Activated CD8-positive, alpha-beta memory T cell treated with anti-CD3 and anti-CD28 coated beads, Interleukin-2, amount 50 U/mL, for 1 hour (primary cell): Measurements from ENCODE around the gene PVRIG.
A peak's percentile ranks its signal among the peaks of the same experiment; 100 is the strongest.
"Not testable (repeated sequence)": the region's sequence is repeated elsewhere in the genome, so short reads cannot be mapped to it uniquely, and the experiment has no call there.

Source experiments
- DNase-seq: peaks from one replicate; pipeline ENCODE4 v3.0.0-alpha.2; 2020; ENCODE audit errors: extremely low read depth

Gene PVRIG

GRCh38 chr7:100234660-100235317, 15.0 kb downstream of the PVRIG start:
- not testable (repeated sequence) for DNase-seq

- DNase-seq = not testable (repeated sequence)
Observed at GRCh38 chr7:100239975-100240374, 20.2 kb downstream of the PVRIG start.

GRCh38 chr7:100243385-100243784, 23.6 kb downstream of the PVRIG start:
- peak; percentile 25 for DNase-seq

- not testable (repeated sequence) for DNase-seq
Observed at GRCh38 chr7:100244988-100245605, 25.3 kb downstream of the PVRIG start.

GRCh38 chr7:100246121-100246864, 26.5 kb downstream of the PVRIG start:
- not testable (repeated sequence) for DNase-seq

GRCh38 chr7:100246865-100247137, 27.1 kb downstream of the PVRIG start:
- DNase-seq = not testable (repeated sequence)

- DNase-seq = no peak
Observed at GRCh38 chr7:100247152-100247757, 27.5 kb downstream of the PVRIG start.

GRCh38 chr7:100248483-100248882, 28.7 kb downstream of the PVRIG start:
- no peak for DNase-seq

GRCh38 chr7:100257017-100257416, 37.3 kb downstream of the PVRIG start:
- no peak for DNase-seq

GRCh38 chr7:100259984-100260383, 40.2 kb downstream of the PVRIG start:
- not testable (repeated sequence) for DNase-seq

- not testable (repeated sequence) for DNase-seq
Observed at GRCh38 chr7:100262896-100263295, 43.1 kb downstream of the PVRIG start.

- DNase-seq = not testable (repeated sequence)
Observed at GRCh38 chr7:100264223-100264622, 44.5 kb downstream of the PVRIG start.

GRCh38 chr7:100264669-100265165, 45.0 kb downstream of the PVRIG start:
- not testable (repeated sequence) for DNase-seq

- not testable (repeated sequence) for DNase-seq
Observed at GRCh38 chr7:100265851-100266250, 46.1 kb downstream of the PVRIG start.

- DNase-seq = no peak
Observed at GRCh38 chr7:100266576-100267354, 47.0 kb downstream of the PVRIG start.

- DNase-seq = no peak
Observed at GRCh38 chr7:100267648-100268047, 47.9 kb downstream of the PVRIG start.

- not testable (repeated sequence) for DNase-seq
Observed at GRCh38 chr7:100268882-100269281, 49.1 kb downstream of the PVRIG start.

- DNase-seq = not testable (repeated sequence)
Observed at GRCh38 chr7:100269306-100270045, 49.7 kb downstream of the PVRIG start.

GRCh38 chr7:100270046-100270918, 50.5 kb downstream of the PVRIG start:
- DNase-seq = not testable (repeated sequence)
